Measurements from ENCODE around the gene PTPRM. TPM values are rescaled to one million over a fixed set of nuclear protein-coding genes. Genes with fewer than 3 reads are reported as not detected.

Gene PTPRM
- total RNA-seq, 1 donor = 84.7 TPM

DNA sequence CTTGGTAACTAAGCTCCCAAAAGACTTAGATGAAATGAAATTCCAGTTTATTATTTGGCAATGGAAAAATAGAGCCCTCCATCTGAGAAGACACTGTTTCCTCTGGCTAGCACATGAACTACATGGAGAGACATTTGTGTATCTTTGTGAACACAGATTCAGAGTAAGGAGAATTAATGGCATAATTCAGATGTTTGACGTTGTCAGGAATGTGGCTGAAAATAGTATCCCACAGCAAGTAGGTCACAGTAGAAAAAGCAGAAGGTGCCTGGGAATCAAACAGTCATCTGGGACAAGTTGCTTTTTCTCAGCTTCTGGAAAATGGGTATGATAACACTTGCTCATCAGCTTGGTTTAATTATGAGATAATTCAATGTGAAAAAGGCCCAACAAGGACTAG lies 288.6 kb downstream of the PTPRM start:
- Histone ChIP-seq H3K4me2 (ENCODE audit: insufficient read depth, low read length) (no peak overlapping the region), H3K9me3 (ENCODE audit: low read depth, low read length) (no peaks in the 10 kb centered on the region), H2AFZ (ENCODE audit: low read length) (no peak overlapping the region), H3K79me2 (ENCODE audit: insufficient read depth, low read length) (peaks cover 2% of the 10 kb centered on the region), H3K4me1 (ENCODE audit: insufficient read depth, low read length) (peaks cover 17% of the 10 kb centered on the region), H3K27me3 (ENCODE audit: insufficient read depth, low read length) (no peaks in the 10 kb centered on the region), H3K27ac (ENCODE audit: low read depth, low read length) (no peak overlapping the region), H3K36me3 (ENCODE audit: insufficient read depth, low read length) (no peaks in the 10 kb centered on the region), H4K20me1 (ENCODE audit: insufficient read depth, low read length) (no peaks in the 10 kb centered on the region), H3K4me3 (ENCODE audit: insufficient read depth, low read length) (no peak overlapping the region)
- TF ChIP-seq CTCF (IDR thresholded peaks at IDR 0.05; ENCODE audit: extremely low read depth, low read depth, low read length) = no peak
- no peak for DNase-seq (ENCODE audit: insufficient read length, low spot score, missing footprints)

DNA sequence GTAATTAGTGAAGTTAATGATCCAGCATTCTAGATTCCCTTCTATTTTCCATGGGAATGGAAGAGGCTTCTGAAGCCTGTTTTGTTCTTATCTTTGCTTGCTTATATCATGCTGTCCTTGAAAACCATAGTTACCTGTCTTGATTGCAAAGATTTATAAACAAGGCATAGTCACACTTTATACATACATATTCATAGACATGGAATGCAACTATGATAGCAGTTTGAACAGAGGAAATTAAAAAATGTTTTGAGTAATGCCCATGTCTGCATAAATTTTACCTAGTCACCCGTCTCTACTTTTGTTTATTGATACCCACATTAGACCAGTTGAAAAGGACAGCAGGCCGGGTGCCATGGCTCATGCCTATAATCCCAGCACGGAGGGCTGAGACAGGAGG lies 289.0 kb downstream of the PTPRM start:
- Histone ChIP-seq H3K36me3 (ENCODE audit: insufficient read depth, low read length) (no peaks in the 10 kb centered on the region), H3K27me3 (ENCODE audit: insufficient read depth, low read length) (no peaks in the 10 kb centered on the region), H3K9me3 (ENCODE audit: low read depth, low read length) (no peaks in the 10 kb centered on the region), H4K20me1 (ENCODE audit: insufficient read depth, low read length) (no peaks in the 10 kb centered on the region), H3K4me2 (ENCODE audit: insufficient read depth, low read length) (no peak overlapping the region), H3K79me2 (ENCODE audit: insufficient read depth, low read length) (peaks cover 2% of the 10 kb centered on the region), H2AFZ (ENCODE audit: low read length) (no peak overlapping the region), H3K27ac (ENCODE audit: low read depth, low read length) (no peak overlapping the region), H3K4me1 (ENCODE audit: insufficient read depth, low read length) (peaks cover 17% of the 10 kb centered on the region), H3K4me3 (ENCODE audit: insufficient read depth, low read length) (no peak overlapping the region)
- no peak for TF ChIP-seq CTCF (IDR thresholded peaks at IDR 0.05; ENCODE audit: extremely low read depth, low read depth, low read length)
- DNase-seq (ENCODE audit: insufficient read length, low spot score, missing footprints) = no peak

DNA sequence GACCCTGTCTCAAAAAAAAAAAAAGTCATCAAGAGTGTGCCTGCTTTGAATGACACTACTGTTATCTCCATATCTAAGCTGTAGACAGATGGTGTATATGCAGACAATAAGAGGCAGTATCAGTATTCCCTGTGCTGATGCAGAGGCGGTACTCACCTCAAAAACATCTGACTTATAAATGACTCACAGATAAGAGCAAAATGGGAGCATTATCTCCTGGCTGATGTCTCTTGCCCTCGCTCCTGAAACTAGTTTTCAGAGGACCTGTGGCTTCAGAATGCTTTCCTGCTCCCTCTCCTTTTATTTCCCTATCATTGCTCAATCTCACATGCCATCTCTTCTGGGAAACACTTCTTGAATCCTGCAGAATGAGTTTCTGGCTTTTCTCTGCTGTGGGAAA lies 289.6 kb downstream of the PTPRM start:
- no peaks in the 10 kb centered on the region for H3K9me3 ChIP-seq (ENCODE audit: low read depth, low read length)
- H3K4me3 ChIP-seq (ENCODE audit: insufficient read depth, low read length) = no peak overlapping the region
- peaks cover 3% of the 10 kb centered on the region for H4K20me1 ChIP-seq (ENCODE audit: insufficient read depth, low read length)
- H3K4me2 ChIP-seq (ENCODE audit: insufficient read depth, low read length) = no peak overlapping the region
- peaks cover 2% of the 10 kb centered on the region for H3K79me2 ChIP-seq (ENCODE audit: insufficient read depth, low read length)
- H3K27me3 ChIP-seq (ENCODE audit: insufficient read depth, low read length) = no peaks in the 10 kb centered on the region
- H3K27ac ChIP-seq (ENCODE audit: low read depth, low read length) = no peak overlapping the region
- TF ChIP-seq CTCF (IDR thresholded peaks at IDR 0.05; ENCODE audit: extremely low read depth, low read depth, low read length) = no peak
- DNase-seq (ENCODE audit: insufficient read length, low spot score, missing footprints) = no peak
- H3K36me3 ChIP-seq (ENCODE audit: insufficient read depth, low read length) = no peaks in the 10 kb centered on the region
- H2AFZ ChIP-seq (ENCODE audit: low read length) = no peak overlapping the region
- peaks cover 17% of the 10 kb centered on the region for H3K4me1 ChIP-seq (ENCODE audit: insufficient read depth, low read length)

DNA sequence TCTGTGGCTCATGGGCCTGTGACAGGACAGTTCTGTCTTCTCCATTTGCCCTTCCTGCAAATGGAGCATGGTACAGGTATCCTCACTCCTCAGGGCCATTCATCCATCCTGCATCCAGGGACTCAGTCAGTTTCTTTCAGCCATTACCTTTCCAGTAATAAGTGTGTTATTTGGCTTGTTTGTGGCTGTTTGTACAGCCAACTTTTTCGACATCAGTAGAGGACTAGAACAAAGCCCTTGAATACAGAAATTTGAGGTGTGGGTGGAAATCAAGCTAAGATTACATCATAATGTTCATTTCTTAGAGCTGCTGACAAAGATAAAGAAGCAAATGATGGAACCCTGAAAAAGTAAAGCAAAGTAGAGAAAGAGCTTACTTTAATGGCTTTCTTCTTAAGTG lies 290.4 kb downstream of the PTPRM start:
- no peak for TF ChIP-seq CTCF (IDR thresholded peaks at IDR 0.05; ENCODE audit: extremely low read depth, low read depth, low read length)
- no peak for DNase-seq (ENCODE audit: insufficient read length, low spot score, missing footprints)
- Histone ChIP-seq H3K4me2 (ENCODE audit: insufficient read depth, low read length) (no peak overlapping the region), H4K20me1 (ENCODE audit: insufficient read depth, low read length) (peaks cover 3% of the 10 kb centered on the region), H3K36me3 (ENCODE audit: insufficient read depth, low read length) (no peaks in the 10 kb centered on the region), H3K4me3 (ENCODE audit: insufficient read depth, low read length) (no peak overlapping the region), H3K79me2 (ENCODE audit: insufficient read depth, low read length) (peaks cover 2% of the 10 kb centered on the region), H3K27me3 (ENCODE audit: insufficient read depth, low read length) (no peaks in the 10 kb centered on the region), H3K27ac (ENCODE audit: low read depth, low read length) (no peak overlapping the region), H3K9me3 (ENCODE audit: low read depth, low read length) (no peaks in the 10 kb centered on the region), H2AFZ (ENCODE audit: low read length) (no peak overlapping the region), H3K4me1 (ENCODE audit: insufficient read depth, low read length) (peaks cover 17% of the 10 kb centered on the region)

All from osteoblast (primary cell).